NCI-H146 (cell line): Measurements from ENCODE around the gene RAP1GAP.

Experiments
- DNase-seq: peaks from one replicate; lab custom pipeline; 2025; lab: John Stamatoyannopoulos, UW

The RAP1GAP gene

DNA sequence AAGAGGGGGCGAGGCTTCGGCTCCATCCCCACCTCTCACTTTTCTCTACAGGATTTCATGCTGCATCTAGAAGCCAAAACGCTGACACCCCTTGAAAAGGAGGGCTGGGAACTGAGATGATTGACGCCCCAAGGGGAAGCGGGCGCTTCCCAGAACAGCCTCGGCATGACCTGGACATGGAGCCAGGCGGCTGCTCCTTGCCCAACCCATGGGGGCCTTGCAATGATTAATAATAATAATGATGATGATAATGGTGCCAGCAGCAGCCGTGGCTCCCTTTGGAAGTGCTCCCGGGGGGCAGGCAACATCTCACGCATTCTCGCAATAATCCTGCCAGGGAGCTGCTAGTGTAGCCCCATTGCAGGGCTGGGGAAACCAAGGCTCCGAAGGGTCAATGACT lies 78.2 kb downstream of the RAP1GAP start:
- no peak for DNase-seq

DNA sequence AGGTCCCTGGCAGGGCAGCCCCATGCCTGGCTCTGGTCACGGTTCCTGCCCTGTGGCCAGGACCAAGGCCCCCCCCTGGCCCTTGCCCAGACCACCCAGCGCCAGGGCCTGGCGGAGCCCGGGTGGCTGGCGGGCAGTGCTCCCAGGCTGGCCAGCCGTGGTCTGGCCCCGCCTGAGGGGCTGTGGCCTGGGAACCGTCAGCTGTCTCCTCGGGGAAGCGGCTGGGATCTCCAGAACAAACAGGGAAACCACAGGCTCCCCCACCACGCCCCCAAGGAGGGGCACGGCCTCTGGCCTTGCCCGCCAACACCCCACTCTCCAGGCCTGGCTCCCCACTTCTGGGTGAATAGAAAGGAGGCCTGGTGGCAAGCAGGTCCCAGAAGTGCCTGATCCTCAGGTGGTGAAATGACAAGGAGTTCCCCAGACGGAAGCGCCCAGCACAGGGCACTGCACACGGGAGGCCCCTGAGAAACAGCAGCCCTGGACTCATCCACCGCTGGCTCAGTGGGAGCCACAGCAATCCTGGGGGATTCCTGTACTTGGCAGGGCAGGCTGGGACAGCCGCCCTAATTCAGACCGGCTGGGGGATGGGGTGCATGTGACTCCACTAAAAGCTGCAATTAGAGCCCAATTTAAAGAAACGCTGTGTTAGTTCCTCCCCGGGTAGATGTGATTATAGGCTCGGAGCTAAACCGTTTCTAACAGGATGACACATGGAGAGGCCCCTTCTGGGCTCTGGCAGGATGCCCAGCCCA lies 78.9 kb downstream of the RAP1GAP start:
- peak; percentile 14 for DNase-seq

DNA sequence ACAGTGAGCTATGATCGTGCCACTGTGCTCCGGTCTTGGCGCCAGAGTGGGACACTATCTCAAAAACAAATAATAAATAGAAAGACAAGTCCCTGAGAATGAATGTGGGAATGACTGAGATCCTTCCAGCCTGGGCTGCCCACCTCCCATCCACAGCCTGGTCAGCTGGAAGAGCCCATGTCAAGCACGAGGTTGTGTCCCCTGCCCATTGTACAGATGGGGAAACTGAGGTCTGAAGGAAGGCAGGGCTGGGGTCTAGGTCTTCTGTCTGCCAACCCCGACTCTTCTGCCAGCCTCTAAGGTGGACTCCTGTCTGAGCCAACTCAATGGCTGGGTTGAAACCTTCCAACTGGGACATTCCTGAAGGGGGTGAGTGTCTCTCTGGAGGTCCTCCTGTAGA lies 79.5 kb downstream of the RAP1GAP start:
- no peak for DNase-seq

DNA sequence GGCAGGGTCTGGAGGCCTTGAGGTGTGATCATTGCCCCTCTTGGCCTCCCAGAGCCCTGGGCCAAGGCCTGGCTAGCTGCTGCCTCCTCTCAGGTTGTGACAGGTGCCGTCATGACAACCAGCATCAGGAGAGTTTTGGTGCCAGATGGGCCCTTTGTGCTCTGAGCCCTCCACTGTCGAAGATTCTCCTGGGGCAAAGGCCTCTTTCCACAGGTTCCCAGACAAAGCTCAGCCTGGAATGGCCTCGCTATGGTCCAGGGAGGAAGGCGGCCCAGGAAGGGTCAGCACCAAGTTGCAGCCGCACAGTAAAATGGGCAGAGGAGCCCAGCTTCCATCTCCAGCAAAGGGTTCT lies 81.6 kb downstream of the RAP1GAP start:
- no peak for DNase-seq

DNA sequence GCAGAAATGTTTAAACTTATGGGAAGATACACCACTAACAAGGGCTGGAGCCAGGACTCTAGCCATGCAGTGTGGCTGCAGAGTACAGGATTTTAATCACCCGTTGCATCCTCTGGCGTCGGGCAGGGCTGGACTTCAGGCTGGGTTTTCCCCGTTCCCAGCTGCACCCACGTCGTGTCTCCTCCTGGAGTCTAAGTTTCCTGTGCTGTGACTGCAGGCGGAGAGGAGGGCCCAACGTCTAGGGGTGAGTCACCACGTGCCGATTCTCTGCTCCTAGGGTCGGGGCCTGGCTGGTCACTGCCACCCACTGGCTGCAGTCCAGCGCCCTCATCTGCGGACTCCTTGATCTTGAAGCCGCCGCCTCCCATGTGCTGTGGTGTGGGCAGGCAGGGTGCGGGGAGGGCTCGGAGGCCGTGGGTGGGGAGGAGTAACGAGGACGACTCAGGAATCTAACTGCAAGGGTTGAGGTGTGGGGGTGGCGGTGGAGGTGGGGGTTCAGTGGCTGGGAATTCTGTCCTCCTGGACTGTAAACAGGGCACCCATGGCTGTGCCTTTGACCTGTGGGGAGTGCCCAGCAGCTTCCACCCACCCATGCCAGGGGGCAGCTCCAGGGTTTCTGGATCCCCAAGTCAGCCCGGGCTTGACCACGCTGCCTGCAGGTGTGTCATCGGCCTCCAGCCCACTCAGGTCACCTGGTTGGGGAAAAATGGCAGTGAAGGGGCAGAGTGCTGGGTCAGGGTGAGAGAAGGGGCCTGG lies 82.1 kb downstream of the RAP1GAP start:
- DNase-seq: no peak

DNA sequence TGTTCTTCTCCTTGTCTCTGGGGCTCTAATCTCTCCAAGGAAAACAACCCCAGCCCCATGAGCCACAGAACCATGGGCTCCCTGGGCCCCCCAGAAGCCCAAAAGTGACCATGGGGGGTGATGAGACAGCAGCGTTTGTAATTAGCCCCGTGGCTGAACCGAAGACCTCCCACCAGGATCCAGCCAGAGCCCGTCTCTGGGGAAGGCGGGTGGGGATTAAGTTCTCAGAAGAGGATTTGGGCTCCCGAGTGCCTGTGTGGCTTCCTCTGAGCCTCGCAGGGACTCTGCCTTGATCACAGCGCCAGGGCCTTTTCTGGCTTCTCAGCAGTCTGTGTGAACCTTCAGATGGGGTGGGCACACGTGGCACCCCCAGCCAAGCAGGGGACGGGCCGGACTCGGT lies 82.9 kb downstream of the RAP1GAP start:
- DNase-seq: no peak

DNA sequence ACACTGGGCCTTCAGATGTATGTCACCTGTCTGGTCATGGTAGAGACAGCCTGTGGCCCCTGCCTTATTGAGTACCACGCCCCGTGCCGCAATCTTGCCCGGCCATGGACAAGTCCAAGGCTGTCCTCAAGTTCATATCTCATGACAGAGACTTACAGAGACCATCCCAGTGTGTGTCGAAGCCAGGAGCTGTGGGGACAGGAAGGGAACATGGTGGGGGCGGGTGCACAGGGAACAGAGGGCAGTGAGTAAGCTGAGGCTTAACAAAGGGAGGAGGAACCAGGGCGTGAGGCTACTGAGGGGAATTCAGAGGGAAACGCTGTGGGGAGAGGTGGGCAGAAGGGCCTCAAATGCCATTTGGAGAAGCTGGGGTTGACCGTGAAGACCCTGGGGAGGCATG lies 84.1 kb downstream of the RAP1GAP start:
- no peak for DNase-seq

DNA sequence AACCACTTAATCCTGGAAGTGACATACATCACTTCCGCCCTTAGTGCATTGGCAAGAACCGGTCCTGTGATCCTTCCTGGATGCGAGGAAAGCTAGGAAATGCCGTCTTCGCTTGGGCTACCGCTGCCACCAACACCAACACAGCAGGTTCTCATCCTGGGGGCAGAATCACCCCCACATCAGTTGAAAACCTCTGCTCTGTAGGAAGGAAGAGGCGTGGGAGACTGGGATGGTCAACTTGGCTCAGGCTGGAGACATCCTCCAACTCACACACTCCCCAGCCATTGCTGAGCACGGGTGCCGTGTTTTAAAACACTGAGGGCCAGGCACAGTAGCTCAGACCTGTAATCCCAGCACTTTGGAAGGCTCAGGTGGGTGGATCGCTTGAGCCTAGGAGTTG lies 85.1 kb downstream of the RAP1GAP start:
- no peak for DNase-seq

DNA sequence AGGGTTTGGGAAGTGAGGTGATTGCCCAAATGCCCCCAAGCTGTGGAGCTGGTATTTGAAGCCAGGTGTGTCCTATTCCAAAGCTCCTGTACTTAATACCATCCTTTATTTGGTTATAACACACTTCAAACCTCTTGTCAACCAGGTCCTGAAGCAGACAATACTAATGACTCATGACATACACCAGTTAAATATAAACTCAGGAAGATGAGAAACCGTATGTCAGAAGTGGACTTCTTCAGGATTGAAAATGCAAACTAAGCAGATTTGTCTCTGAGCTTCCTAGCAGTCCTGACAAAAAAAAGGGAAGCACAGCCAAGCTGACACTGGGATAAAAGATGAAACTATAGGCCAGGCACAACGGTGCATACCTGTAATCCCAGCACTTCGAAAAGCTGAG lies 89.4 kb downstream of the RAP1GAP start:
- DNase-seq: no peak

DNA sequence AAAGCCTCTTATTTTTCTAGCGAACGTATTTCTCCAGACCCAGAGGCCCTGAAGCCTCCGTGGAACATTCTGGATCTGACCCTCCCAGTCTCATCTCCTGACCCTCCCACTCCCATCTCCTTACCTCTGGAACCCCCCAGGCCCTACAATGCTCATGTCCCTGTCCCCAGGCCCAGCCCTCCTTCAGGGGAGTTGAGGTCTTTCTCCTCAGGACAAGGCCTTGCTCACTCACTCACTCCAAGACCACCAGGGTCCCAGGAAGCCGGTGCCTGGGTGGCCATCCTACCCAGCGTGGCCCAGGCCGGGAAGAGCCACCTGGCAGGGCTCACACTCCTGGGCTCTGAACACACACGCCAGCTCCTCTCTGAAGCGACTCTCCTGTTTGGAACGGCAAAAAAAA lies 91.2 kb downstream of the RAP1GAP start:
- DNase-seq: no peak

DNA sequence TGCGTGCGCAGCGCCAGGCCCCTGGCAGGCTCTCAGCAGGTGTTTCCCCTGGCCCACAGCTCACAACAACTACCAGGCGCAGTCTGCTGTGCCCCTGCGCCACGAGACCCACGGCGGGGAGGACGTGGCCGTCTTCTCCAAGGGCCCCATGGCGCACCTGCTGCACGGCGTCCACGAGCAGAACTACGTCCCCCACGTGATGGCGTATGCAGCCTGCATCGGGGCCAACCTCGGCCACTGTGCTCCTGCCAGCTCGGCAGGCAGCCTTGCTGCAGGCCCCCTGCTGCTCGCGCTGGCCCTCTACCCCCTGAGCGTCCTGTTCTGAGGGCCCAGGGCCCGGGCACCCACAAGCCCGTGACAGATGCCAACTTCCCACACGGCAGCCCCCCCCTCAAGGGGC lies 91.8 kb downstream of the RAP1GAP start:
- no peak for DNase-seq

DNA sequence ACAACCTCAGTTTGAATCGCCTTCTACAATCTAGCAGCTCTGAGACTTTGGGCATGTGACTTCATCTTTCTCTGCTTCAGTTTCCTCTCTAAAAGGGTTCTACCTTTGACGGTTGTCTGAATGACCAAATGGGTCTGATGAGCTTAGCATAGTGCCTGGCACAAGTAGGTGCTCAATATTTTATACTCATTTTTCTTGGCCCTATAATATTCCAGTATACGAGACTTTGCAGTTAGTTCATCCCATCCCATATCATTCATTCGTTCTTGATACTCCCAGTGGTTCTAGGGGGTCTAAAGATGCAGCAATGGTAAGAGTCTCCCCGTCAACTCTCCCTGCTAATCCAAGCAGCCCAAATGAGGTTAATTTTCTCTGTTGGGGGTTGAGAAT lies 92.4 kb downstream of the RAP1GAP start:
- DNase-seq: no peak

DNA sequence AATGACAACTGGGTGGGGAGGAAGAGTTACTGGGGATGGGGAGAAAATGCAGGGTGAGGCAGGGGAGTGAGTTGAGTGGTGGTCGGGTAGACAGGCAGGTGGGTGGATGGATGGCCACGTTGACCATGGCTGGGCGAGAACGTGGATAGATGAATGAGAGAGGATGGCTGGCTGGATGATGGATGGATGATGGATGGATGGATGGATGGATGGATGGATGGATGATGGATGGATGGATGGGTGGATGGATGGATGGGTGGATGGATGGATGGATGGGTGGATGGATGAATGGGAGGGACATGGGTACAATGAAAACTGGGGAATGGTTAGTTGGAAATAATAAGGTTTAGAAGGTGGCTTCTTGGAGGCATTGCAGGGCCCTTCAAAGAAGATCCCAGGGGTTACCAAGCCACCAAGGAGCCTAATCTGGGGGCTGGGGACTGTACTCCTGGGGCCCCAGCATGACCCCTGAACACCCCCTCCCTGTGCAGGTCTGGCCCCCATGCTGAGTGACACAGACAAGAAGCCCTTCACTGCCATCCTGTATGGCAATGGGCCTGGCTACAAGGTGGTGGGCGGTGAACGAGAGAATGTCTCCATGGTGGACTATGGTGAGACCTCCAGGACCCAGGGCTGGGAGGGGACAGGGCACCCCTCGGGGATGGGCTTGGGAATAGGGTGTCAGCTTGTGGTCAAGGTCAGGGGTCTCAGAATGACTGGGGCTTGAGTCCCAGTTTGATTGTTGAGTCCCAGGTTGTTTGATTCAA lies 92.9 kb downstream of the RAP1GAP start:
- no peak for DNase-seq

DNA sequence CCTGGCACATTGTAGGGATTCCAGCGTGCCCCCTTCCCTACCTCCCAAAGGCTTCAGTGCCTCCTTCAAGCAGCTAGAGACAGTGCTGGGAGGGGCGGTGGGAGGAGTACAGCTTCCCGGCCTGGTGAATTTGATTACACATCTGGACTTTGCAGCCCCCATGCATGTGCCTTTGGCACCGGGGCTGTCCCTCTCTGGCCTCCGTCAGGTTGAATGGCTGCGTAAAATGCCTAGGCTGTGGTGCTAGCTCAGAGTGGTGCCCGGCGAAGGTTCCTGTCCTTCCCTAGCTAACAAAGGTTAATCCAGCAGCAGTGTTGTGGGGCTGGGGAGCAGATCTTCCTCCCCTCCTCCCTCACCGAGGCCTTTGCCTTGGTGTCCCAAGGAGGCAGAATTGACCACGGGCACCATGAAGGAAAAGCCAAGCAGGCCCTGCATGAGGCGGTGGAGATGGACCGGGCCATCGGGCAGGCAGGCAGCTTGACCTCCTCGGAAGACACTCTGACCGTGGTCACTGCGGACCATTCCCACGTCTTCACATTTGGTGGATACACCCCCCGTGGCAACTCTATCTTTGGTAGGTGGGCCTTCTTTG lies 93.7 kb downstream of the RAP1GAP start:
- DNase-seq: no peak

DNA sequence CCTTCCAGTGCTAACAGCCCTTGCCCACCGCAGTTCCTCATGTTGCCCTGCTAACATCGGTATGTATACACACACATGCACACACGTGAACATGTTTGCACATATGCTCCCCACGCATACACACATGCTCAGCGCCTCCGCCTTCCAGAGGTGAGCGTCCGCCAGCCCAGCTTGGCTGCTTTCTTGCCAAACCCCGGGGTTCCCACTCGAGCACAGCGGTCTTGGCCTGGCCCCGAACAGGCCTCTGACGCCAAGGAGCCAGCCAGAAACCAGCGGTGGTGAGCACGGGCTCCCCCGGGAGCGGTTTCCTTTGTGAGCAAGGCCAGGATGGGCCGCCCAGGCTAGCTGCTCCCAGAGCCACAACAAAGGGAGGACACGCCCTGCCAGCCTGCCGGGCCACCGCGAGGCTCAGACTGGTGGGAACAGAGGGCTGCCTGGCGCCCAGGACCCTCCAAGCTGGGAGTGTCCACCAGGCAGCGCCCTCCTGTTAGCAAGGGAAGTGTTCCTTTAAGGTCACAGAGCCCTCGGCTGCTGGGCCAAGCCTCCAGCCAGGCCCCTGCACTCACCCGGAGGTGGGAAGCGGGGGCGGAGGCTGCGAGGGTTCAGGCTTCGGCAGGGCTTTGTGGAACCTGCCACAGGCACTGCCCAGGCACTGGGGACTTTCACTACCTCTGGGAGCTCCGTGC lies 94.5 kb downstream of the RAP1GAP start:
- DNase-seq: no peak

DNA sequence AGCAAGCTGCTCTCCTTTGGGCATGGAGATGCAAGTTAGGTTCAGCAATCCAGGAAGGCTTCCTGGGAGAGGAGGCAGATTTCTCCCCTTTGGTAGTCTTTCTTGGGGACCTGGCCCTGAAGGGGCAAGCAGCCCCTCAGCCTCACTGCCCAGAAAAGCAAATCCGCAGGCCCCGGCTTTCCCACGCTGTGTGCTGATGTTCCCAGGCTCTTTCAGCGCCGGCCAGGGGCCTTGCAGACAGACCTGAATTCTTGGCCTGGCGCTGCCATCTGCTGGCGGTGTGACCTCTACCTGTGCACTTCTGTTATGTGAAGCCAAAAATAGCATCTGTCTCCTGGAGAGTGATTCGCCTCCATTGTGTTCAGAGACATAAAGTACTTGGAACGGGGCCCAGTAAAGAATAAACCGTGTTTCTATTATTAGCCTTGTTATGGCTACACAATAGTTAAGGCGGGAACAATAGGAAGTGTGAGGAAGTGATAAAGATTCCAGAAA lies 95.1 kb downstream of the RAP1GAP start:
- peak; percentile 81 for DNase-seq

DNA sequence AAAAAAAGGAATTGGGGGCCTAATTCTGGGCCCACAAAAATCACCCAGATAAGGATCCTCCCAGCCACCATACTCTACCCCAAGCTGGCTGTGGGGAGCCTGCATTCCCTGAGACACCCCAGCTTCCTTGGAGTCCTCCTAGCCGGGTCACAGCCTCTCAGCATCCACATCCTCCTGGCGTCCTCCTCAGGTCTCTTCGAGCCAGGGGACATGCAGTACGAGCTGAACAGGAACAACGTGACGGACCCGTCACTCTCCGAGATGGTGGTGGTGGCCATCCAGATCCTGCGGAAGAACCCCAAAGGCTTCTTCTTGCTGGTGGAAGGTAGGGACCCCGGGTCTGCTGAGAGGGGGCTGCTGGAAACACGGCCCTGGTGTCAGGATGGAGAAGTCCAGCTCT lies 95.7 kb downstream of the RAP1GAP start:
- DNase-seq: no peak

DNA sequence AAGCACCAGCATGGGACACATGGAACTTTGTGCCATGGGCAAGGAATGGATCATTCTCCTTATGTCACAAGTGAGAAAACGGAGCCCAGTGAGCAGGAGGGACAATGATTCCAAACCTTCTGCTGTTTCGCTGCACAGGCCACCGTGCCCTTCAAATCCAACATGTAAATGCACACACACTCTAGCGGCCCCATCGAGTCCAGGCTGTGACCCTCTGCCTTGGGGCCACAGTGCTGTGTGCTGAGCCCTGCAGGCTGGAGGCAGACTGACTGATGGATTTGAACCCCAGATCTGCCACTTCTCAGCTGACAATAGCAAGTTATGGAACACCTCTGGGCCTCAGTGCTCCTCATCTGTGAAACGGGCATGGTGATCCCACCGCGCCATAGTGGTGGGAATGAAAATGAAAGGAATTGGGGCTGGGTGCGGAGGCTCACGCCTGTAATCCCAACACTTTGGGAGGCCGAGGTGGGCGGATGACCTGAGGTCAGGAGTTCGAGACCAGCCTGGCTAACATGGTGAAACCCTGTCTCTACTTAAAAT lies 96.4 kb downstream of the RAP1GAP start:
- no peak for DNase-seq

DNA sequence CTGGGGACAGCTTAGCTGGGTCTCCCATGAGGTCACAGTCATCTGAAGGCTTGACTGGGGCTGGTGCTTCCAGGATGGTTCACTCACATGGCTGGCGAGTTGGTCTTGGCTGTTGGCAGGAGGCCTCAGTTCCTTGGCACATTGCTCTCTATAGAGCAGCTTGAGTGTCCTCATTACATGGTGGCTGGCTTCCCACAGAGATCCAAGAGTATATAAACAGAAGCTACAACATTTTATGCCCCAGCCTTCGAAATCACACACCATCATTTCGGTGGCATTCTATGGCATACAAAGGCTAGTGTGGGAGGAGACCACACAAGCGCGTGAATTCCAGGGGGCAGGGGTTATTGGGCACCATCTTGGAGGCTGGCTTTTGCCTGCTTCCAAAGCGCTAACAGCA lies 96.9 kb downstream of the RAP1GAP start:
- no peak for DNase-seq

DNA sequence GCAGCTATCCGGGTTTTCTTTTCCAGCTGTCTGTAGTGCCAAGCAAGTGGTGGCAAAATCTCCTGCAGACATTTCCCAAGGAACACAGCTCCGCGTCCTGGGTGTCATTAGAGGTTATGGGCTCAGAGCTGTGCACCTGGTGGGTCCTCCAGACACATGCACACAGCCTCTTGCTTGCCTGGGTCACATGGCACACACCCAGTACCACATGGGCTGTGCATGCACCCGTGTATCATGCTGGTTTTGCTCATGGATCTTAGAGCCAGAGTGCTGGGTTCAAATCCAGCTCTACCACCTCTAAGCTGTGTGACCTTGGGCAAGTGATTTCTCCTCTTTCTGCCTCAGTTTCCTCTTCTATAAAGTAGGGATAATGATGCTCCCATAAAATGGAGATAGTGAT lies 98.3 kb downstream of the RAP1GAP start:
- DNase-seq: no peak

DNA sequence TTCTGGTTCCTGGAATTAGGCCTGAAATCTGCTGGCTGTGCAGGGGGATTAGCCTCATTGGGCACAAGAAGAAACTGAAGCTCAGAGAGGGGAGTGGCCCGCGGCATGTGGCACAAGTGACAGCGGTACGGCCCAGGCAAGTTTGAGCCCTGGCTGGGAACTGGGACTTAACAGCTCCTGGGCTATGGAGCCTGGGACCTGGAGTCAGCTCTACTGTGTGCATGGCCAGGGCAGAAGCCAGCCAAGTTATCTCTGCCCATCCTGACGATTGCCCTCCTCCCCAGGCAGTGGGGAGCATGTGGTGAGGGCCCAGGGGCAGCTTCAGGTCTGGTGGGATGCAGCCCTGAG lies 98.7 kb downstream of the RAP1GAP start:
- DNase-seq: no peak
